Smooth muscle cell (in vitro differentiated cells): ENCODE measurements around the gene OPCML. TPM values are rescaled to one million over a fixed set of nuclear protein-coding genes. Genes with fewer than 3 reads are reported as not detected.

ENCODE experiments used
- DNase-seq: peaks from one replicate; lab custom pipeline; 2025; ENCODE audit not compliant: unreplicated experiment; lab: John Stamatoyannopoulos, UW
- H2AFZ ChIP-seq: fragments of 200-600 bp; sonication (generic); 2 replicates; pipeline ENCODE4 v1.6.0; 2016; ENCODE audit warnings: antibody characterized with exemption, low read depth, mild to moderate bottlenecking
- H3F3A ChIP-seq: fragments of 200-600 bp; sonication (generic); 2 replicates; pipeline ENCODE4 v1.6.0; 2017; ENCODE audit warnings: antibody characterized with exemption, low read depth
- H3K27ac ChIP-seq: fragments of 200-600 bp; sonication (generic); 2 replicates; pipeline ENCODE4 v1.5.1; 2016; ENCODE audit warnings: low read depth, mild to moderate bottlenecking
- H3K27me3 ChIP-seq: fragments of 200-600 bp; sonication (generic); 2 replicates; pipeline ENCODE4 v1.6.1; 2016; ENCODE audit warnings: low read depth, mild to moderate bottlenecking
- H3K36me3 ChIP-seq: fragments of 200-600 bp; sonication (generic); 2 replicates; pipeline ENCODE4 v1.5.1; 2016; ENCODE audit warnings: low read depth
- H3K4me1 ChIP-seq: fragments of 200-600 bp; sonication (generic); 2 replicates; pipeline ENCODE4 v1.5.1; 2016; ENCODE audit warnings: low read depth
- H3K4me2 ChIP-seq: fragments of 200-600 bp; sonication (generic); 2 replicates; pipeline ENCODE4 v1.6.0; 2016; ENCODE audit warnings: mild to moderate bottlenecking
- H3K4me3 ChIP-seq: fragments of 200-600 bp; sonication (generic); 2 replicates; pipeline ENCODE4 v1.5.1; 2016; ENCODE audit warnings: mild to moderate bottlenecking
- H3K79me2 ChIP-seq: fragments of 200-600 bp; sonication (generic); 2 replicates; pipeline ENCODE4 v1.6.0; 2016; ENCODE audit warnings: low read depth, mild to moderate bottlenecking
- H3K9ac ChIP-seq: fragments of 200-600 bp; sonication (generic); 2 replicates; pipeline ENCODE4 v1.6.0; 2016; ENCODE audit warnings: low read depth
- H3K9me3 ChIP-seq: fragments of 200-600 bp; sonication (generic); replicated peaks from 2 replicates; pipeline ENCODE4 v1.5.1; 2016; ENCODE audit warnings: low read depth
- H4K20me1 ChIP-seq: fragments of 200-600 bp; sonication (generic); 2 replicates; pipeline ENCODE4 v1.6.0; 2016; ENCODE audit warnings: low read depth
- WGBS: methylation state at CpG from one replicate; pipeline ENCODE4 v1.1.7; 2016; ENCODE audit warnings: low lambda C conversion rate; 5-methylcytosine and 5-hydroxymethylcytosine counted together
- polyA plus RNA-seq: library from polyadenylated mRNA; unstranded; fragments of >200 nt; fragmentation: Nextera tagmentation; extraction: Ambion mirVana; gene quantifications from 2 replicates; pipeline ENCODE4 v1.2.1, GENCODE V29; 2016
- total RNA-seq: library from RNA; depleted of rRNA; stranded (reverse); fragments of >200 nt; gene quantifications from 2 replicates; pipeline ENCODE4 v1.2.3, GENCODE V29; 2014
- TF ChIP-seq, protein P1 (sequence below): fragments of 200-600 bp; sonication (generic); IDR thresholded peaks from 2 replicates; pipeline ENCODE4 v1.5.1; 2017; ENCODE audit warnings: borderline replicate concordance, mild to moderate bottlenecking, antibody characterized with exemption; ENCODE audit not compliant: insufficient read depth, poor library complexity, severe bottlenecking

Gene OPCML
- total and polyA plus RNA-seq, 2 experiments from 2014 or later = 0.42 to 0.58 TPM

DNA sequence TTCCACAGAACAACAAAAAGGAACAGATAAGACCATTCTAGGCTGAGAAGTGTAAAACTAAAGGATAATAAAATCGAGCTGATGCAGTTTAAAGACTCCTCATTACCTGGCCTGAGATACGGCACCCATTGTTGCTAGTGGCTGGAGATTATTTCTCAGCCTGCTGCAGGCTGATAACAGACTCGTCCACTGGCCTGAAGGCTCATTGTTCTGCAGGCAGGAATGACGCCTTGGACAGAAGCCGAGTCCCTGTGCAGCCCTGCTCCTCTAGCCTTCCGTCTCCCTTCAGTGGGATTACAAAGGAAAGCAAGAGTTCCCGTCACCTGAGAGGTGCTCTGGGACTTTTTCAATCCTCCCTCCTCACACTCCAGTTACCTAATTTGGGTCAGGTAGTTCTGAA is 1065.3 kb downstream of the OPCML start:
- H3K4me3 ChIP-seq = no peak overlapping the region
- H3K36me3 ChIP-seq = no peaks in the 10 kb centered on the region
- H3K79me2 ChIP-seq = no peaks in the 10 kb centered on the region
- no peak overlapping the region for H3K4me2 ChIP-seq
- peaks cover 19% of the 10 kb centered on the region for H3K27me3 ChIP-seq
- TF ChIP-seq, protein P1, sequence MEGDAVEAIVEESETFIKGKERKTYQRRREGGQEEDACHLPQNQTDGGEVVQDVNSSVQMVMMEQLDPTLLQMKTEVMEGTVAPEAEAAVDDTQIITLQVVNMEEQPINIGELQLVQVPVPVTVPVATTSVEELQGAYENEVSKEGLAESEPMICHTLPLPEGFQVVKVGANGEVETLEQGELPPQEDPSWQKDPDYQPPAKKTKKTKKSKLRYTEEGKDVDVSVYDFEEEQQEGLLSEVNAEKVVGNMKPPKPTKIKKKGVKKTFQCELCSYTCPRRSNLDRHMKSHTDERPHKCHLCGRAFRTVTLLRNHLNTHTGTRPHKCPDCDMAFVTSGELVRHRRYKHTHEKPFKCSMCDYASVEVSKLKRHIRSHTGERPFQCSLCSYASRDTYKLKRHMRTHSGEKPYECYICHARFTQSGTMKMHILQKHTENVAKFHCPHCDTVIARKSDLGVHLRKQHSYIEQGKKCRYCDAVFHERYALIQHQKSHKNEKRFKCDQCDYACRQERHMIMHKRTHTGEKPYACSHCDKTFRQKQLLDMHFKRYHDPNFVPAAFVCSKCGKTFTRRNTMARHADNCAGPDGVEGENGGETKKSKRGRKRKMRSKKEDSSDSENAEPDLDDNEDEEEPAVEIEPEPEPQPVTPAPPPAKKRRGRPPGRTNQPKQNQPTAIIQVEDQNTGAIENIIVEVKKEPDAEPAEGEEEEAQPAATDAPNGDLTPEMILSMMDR = no peak
- no peak overlapping the region for H3K27ac ChIP-seq
- no peaks in the 10 kb centered on the region for H4K20me1 ChIP-seq
- DNase-seq = no peak
- H3K9me3 ChIP-seq = no peaks in the 10 kb centered on the region
- H2AFZ ChIP-seq = no peak overlapping the region
- 67% methylated on average over 7 of the region's 7 CpGs for WGBS
- H3K4me1 ChIP-seq = no peaks in the 10 kb centered on the region
- no peak overlapping the region for H3K9ac ChIP-seq
- H3F3A ChIP-seq = no peaks in the 10 kb centered on the region

DNA sequence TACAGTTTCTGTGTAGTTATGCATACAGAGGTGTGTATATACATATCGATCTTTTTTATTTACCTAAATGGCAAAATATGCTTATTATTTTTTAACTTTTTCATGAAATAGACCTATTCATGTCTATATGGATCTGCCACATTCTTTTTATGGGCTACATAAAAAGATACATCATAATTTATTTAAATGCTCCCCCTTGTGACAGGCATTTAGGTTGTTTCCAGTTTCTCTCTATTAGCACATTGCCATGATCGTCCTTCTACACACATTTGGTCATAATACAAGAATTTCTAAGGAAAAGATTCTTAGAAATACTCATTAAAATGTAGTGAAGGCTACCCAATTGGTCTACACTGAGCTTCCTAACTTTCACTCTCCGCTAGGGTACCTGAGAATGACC is 1067.4 kb downstream of the OPCML start:
- H3F3A ChIP-seq = no peaks in the 10 kb centered on the region
- no peak overlapping the region for H3K4me3 ChIP-seq
- H3K4me2 ChIP-seq = no peak overlapping the region
- H3K27me3 ChIP-seq = peaks cover 19% of the 10 kb centered on the region
- no peaks in the 10 kb centered on the region for H3K79me2 ChIP-seq
- DNase-seq = no peak
- H4K20me1 ChIP-seq = no peaks in the 10 kb centered on the region
- WGBS = 92% methylated on average over 3 of the region's 3 CpGs
- no peak overlapping the region for H2AFZ ChIP-seq
- no peaks in the 10 kb centered on the region for H3K36me3 ChIP-seq
- TF ChIP-seq, protein P1 = no peak
- no peak overlapping the region for H3K27ac ChIP-seq
- H3K9ac ChIP-seq = no peak overlapping the region
- no peaks in the 10 kb centered on the region for H3K4me1 ChIP-seq
- no peaks in the 10 kb centered on the region for H3K9me3 ChIP-seq

DNA sequence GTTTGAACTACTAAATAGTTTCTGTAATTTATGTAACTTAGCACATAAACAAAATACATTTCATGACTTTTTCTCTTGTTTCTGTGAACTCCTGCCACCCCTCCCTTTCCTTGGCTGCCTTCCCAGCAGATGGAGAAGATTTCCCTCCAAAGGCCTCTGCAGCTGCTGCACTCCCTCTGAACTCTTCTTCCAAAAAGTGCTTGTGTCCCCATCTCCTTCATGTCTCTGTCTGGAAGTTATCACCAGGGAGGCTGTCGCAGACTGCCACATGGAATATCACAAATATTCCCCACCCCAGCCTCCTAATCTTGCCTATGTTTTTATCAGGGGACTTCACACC is 1068.3 kb downstream of the OPCML start:
- H3K4me1 ChIP-seq = no peaks in the 10 kb centered on the region
- no peaks in the 10 kb centered on the region for H3F3A ChIP-seq
- TF ChIP-seq, protein P1 = no peak
- 80% methylated on average over 1 of the region's 1 CpG for WGBS
- no peaks in the 10 kb centered on the region for H3K79me2 ChIP-seq
- H3K27ac ChIP-seq = no peak overlapping the region
- H3K4me2 ChIP-seq = no peak overlapping the region
- DNase-seq = no peak
- no peaks in the 10 kb centered on the region for H4K20me1 ChIP-seq
- no peak overlapping the region for H2AFZ ChIP-seq
- H3K27me3 ChIP-seq = peaks cover 18% of the 10 kb centered on the region
- H3K36me3 ChIP-seq = no peaks in the 10 kb centered on the region
- H3K9me3 ChIP-seq = no peaks in the 10 kb centered on the region
- no peak overlapping the region for H3K4me3 ChIP-seq
- no peak overlapping the region for H3K9ac ChIP-seq

DNA sequence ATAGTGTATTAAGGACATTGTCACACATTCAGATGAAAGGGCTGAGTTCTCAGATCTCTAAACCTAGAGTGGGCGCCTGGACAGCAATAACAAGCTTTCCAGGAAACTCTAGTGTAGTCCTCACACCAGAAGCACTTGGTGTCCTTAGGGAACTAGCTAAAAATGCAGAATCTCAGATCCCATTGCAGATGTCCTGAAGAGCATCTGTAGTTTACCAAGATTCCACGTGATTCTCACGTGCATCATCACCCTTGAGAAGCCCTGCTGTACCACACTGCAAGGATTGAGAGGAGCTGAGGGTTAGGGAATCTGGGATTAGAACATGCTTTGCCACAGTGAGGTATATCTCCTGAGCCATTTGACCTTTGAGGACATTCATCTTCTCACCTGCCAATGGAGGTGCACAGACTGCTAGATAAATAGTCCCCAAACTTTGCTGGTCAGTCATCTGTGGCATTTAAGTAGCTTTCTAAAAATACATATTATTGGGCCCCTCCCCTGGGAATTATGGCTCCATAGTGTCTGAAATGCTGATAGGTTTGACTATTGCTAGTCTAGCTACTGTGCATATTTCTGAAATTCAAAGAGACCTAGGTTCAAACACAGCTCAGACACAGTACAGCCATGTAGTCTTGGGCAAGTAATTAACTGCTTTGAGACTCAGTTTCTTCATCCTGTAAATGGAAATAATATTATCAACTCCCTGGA is 1068.9 kb downstream of the OPCML start:
- Histone ChIP-seq H3K4me3 (no peak overlapping the region), H3K9me3 (no peaks in the 10 kb centered on the region), H4K20me1 (no peaks in the 10 kb centered on the region), H3K27me3 (peaks cover 13% of the 10 kb centered on the region), H3K79me2 (no peaks in the 10 kb centered on the region), H3K4me1 (no peaks in the 10 kb centered on the region), H3K4me2 (no peak overlapping the region), H3K36me3 (no peaks in the 10 kb centered on the region), H3F3A (no peaks in the 10 kb centered on the region), H3K9ac (no peak overlapping the region), H3K27ac (no peak overlapping the region), H2AFZ (no peak overlapping the region)
- 86% methylated on average over 3 of the region's 3 CpGs for WGBS
- no peak for DNase-seq
- TF ChIP-seq, protein P1 = no peak
